HUDEP-2 (cell line): ENCODE measurements around the gene IFT20.

Source experiments
- DNase-seq, 76 experiments: peaks; one replicate each; lab custom pipeline; 2025; ENCODE audit not compliant: unreplicated experiment in 76 of 76; lab: John Stamatoyannopoulos, UW

IFT20 gene

DNA sequence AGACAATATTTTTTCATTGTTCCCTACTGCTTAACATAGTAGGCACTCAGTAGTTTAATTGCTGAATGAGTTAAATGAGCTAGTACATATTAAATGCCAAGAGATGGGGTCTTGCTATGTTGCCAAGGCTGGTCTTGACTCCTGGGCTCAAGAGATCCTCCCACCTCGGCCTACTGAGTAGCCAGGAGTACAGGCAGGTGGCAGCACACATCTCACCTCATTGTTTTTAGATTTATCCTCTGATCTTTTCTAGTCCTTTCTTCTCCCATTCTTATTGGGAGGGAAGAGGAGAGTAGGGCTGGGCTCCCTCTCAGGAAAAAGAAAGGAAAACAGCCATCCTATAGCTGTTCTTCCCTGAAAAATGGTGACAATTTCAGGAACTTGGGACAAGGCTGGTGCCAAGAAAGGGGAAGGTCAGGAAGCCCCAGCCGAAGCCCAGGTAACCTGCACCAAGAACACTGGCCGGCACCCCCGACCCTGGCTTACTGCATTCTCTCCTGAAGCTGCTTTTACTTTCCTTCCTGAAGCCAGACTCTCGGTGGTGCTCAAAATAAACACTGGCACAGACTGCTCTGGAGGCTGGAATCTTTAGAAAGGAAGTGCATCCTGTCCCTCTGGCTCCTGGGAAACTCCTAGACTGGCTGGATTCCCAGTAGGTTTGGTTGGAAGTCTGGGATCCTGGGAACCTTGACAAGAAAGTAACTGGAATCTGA lies 2.9 kb upstream of the IFT20 start:
- no peak for DNase-seq

DNA sequence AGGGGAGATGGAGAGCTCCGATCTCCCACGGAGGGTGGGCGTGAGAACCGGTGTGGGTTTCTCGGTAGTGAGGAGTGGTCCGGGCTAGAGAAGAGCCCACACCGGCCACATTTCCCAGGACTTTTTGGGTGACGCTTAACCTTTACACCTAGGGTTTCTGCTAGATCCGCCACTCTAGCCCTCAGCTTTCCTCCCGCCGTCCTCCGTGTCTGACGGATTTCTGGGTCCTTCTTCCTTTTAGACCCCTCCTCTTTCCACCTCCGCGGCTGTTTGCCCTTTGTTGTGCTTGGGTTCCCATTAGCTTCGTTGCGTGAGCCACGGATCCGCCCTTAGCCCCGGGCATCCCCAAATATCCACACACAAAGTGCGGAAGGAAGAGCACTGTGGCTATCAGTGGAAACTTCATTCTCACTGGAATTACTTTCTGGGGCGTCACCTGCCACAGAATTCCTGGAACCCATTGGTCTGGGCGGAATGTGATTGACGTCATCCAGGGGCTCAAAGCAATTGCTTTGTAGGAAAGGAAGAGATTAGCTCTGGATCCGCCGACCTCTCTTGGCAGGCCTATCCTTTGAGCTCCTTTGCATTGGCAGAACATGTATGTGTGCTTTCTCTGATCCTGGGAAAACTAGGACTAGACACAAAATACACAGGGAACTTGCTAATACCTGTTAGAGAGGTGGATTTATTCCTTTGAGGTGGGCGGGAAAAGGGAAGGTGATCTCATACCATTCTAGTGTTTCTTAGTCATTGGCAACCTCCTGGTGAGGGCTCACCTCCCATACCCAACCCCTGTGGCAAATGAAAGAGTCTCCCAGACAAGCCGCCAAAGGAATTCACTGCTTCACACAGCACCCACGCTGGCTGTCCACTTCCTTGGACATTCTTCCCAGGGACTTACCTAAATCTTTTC lies 943 bp upstream of the IFT20 start:
- peak in 16 of 76 experiments; percentile 2 to 31 (median 13) for DNase-seq

DNA sequence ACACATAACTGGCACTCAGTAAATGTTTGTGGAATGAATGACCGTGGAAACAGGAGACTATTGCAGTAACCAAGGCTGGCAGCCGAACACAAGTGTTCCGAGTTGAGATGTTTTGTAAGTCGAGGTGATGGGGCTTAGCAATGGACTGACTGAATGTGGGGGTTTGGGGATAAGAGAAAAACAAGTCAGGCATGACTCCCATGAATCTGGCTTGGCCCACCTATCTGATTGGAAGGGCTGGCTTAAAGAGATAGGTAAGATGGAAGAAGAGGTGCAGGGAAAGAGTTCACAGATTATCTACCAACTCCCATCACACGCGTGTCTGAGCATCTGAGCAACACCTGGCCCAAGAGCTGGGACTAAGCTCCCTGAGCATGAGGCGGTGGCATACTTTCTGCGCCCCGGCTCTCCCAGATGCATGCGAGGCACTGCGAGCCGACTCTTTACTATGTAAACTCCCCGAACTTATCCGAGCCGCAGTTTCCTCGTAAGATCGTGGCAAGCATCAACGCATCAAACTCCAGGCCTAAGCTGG lies 539 bp downstream of the IFT20 start:
- no peak for DNase-seq

DNA sequence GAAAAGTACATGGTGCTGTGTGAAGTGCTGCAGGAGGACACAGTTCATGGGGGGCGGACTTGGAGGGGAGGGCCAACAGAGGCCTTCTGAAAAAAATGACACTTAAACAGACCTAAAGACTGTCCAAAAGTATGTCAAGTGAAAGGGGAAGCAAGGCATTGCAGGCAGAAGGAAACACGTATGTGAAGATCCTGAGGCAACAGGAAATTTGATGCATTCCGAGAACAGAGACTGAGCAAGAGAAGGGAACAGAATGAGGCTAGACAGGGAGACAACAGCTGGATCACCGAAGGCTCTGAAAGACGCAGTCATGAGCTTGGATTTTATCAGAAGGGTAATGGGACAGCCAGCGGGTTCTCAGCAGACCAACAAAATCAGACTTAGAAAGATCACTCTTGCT lies 1.1 kb downstream of the IFT20 start:
- no peak for DNase-seq

DNA sequence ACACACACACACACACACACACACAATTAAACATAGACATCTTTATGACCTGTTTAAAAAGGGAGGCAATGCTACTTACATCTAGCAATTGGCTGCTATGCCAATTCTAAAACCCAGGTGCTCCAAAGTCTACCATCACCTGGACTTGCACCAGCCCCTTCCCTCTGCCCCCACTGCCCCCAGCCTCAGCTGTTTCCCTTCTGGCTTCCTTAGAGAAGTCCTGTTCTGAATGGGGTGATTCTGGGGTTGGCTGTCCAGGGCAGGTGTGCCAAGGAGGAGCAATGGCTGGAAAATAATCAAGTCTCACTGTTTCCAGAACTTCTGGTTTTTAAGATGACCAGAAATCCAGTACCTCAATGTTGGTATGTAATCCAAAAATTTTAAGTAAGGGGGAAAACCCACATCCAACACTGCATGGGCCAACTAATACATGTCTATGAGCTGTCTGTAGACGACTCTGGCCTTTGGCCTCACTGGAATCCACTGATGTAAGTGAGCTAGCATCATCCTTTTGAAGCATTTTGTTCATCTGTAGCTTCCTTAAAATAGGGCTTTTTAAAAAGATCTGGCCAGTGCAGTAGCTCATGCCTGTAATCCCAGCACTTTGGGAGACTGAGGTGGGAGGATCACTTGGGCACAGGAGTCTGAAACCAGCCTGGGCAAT lies 2.1 kb downstream of the IFT20 start:
- no peak for DNase-seq

DNA sequence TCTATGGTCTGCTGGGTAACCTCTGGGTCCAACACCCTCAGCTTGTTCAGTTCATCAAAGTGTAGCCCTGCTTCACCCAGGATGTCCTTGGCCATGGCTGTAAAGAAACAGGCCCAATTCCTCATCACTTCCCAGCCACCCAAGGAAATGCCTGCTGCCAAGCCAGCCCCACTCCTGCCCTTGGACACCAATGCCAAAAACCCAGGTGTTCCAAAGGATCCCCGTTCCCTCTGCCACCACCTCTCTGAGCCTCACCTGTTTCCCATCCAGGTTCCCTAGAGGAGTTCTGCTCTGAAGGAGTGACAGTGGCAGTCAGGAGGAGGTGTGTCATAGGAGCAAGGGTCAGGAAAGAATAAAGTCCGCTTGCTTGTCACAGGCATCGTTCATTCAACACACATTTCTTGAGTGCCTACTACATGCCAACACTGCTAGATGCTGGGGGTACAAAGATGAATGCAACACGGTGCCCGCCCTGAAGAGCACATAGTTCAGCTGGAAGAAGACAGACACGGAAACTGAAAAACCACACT lies 3.3 kb downstream of the IFT20 start:
- DNase-seq = no peak

DNA sequence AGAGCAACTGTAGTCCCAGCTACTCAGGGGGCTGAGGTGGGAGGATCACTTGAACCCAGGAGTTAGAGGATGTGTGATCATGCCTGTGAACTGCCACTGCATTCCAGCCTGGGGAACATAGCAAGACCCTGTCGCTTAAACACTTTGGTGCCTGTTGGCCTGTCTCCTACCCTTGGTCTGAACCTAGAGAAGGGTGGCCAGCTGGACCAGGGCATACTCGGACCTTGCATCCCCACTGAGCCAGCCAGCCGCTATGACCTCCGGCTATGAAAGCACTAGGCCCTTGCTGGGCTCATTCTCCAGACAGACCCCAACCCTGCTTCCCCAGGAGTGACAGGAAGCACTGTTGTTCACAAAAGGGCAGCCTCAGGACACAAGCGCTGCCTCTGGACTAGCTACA lies 4.6 kb downstream of the IFT20 start:
- no peak for DNase-seq

DNA sequence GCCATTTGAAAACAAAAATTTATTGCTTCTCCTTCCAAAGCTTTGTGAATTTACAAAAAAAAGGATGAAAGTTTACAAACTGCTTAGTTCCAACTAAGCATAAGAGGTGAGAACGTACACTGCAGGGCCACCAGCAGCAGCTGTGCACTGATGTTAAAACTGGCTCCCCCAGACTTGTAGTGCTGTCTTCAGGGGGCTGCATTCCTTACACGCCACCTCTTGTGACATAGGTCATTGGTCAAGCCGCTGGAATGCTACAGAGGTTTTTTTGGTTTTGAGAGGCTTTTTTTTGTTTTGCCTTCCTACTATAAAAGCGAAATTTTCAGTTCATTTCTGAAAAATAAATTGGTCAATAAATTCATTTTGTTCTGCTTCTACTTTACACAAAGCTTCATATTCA lies 6.9 kb downstream of the IFT20 start:
- DNase-seq = no peak

DNA sequence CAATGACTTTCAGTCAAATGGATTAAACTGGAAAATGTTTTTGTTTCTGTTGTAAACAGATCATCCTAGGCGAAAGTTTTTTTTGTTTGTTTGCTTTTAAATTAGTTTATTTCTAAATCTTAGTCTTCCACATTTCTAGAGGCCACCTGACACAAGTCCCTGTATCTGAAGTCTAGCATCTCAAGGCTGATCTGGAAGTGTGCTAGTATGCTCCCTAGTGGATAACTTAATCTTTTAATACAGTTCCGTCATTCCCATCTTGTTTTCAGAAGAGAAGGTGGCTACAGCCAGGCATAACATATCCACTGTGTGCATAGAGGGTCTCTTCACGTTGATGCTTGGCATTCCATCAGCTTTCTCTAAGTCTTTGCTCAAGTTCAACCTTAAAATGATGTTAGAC lies 7.6 kb downstream of the IFT20 start:
- DNase-seq = no peak

DNA sequence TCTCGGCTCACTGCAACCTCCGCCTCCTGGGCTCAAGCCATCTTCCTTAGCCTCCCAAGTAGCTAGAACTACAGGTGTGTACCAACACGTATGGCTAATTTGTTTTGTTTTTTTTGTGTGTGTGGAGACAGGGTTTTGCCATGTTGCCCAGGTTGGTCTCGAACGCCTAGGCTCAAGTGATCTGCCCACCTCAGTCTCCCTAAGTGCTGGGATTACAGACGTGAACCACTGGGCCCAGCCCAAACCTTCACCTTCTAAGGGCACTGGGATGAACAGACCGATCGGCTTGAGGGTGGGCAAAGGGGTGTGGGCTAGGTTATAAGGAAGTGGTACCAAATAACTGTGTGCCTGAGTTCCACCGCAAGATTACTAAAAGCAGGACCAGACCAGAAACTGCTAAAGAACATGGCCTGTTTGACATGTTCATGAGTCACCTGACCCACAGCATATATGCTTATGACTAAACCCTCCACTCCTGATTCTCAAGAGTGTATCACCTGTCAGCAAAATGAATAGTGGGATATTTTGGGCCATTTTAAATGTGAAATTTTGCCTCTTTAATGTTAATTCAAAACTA lies 8.2 kb downstream of the IFT20 start:
- DNase-seq = no peak

DNA sequence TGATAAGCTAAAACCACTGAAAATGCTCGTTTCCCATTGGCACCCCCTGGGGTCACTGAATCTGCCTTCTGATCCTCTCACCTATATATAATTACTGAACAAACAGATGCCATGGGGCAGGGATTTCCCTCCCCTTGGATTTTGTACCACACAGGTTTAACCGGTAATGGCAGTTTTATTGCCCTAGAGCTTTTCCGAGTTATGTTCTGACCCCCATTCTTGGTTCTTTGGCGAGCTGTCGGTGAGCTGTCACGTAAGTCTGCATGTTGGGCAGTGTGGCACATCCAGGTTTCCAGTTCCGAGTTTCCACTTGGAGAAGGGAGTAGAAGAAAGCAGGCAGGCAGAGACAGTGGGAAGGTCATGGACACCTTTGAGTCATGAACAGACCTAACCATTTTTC lies 9.2 kb downstream of the IFT20 start:
- no peak for DNase-seq

DNA sequence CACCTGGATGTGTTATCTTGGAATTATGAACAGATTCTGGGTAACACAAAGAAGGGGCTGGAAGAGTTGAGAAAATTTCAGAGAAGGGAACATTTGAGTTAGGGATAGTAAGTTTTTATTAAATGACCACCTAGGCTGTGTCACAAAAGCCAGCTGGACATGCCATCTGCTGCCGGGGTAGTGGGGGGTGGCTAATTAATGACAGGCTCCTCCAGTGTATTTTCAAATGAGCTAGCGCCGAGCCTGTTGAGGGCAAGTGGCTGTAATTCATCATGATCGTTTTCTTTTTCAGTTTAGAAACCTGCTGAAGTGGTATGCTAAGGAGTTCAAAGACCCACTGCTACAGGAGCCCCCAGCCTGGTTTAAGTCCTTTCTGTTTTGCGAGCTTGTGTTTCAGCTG lies 10.1 kb downstream of the IFT20 start:
- DNase-seq = no peak

DNA sequence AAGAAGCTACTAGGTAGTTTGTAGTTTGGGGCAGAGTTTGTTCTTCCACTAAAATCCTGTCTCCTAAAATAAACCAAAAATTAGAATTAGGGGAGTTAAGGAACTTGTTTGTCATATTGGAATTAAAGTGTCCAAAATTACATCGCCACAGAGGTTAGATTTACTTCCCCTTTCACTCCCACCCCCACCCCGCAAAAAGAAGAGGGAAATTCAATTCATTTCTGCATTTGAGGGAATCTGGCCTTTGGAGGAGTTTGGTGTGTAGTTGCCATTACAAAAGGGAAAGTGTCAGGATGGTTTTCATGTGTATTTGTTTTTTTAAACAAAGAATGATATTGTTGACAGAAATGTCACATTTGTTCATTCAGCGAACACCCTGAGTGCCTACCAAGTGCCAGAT lies 10.5 kb downstream of the IFT20 start:
- no peak for DNase-seq

DNA sequence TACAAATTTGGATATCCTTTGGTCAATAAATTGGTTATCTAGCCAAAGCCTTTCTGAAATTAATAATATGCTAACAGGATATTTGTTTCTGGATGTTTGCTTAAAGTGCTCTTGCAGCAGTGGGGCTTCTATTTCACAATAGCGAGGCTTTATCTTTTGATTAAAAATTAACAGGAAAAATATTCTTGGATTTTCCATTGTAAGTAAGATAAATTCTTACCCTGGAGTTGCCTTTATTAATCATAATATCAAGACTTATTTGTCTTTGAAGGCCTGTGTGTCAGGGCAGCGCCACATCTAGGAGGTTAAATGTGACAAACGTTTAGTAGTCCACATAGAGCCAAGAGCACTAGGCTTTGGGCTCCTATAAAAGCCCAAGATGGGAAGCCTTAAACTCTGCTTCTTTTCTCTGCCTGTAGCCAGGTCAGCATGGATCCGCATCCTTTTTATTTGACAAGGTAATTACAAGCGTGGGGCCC lies 11.0 kb downstream of the IFT20 start:
- DNase-seq = no peak

DNA sequence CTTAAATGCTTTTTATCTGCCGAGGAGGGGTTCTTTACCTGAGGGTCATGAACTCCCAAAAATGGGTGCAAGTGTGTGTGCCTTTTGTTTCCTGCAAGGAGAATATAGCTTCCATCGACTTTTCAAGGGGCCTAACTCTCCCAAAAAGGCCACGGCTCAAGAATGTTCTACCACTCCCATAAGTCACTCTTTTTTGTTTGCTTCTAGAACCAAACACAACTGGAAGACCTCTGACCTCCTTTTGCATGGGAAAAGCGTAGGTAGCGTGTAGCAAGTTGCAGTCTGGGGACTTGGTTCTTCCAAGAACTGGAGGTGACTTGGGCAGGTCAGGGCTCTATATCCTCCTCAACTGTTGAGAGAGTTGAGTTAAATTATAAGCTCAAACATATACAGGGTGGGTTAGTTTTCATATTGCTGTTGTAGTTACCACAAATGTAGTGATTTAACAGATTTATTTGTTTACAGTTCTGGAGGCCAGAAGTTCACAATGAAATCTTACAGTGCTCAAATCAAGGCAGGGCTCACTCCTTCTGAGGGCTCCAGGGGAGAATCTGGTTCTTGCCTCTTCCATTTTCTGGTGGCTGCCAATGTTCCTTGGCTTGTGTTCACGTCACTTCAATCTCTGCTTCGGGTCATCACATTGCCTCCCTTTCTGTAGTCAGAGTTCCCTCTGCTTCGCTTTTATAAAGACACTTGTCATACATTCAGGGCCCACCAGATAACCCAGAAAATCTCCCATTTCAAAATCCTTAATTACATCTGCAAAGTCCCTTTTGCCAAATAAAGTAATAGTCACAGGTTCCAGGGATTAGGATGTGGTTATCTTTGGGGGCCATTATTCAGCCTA lies 14.8 kb downstream of the IFT20 start:
- DNase-seq = peak in 1 of 76 experiments; percentile 7

DNA sequence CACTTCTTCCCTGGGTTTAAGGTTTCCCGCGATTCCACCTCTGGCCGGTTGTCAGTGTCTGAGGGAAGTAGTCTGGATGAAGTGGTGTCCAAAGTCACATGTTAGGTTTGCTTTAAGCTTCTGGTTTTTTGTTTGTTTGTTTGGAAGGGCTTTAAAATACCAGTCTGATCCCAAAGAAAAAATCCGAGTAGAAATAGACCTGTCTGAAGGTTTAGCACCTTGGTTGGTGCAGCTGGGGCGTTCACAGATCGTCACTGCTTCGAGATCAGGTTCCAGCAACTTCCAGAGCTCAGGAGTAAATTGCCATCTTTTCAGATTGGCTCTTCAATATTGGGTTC lies 15.7 kb downstream of the IFT20 start:
- no peak for DNase-seq

DNA sequence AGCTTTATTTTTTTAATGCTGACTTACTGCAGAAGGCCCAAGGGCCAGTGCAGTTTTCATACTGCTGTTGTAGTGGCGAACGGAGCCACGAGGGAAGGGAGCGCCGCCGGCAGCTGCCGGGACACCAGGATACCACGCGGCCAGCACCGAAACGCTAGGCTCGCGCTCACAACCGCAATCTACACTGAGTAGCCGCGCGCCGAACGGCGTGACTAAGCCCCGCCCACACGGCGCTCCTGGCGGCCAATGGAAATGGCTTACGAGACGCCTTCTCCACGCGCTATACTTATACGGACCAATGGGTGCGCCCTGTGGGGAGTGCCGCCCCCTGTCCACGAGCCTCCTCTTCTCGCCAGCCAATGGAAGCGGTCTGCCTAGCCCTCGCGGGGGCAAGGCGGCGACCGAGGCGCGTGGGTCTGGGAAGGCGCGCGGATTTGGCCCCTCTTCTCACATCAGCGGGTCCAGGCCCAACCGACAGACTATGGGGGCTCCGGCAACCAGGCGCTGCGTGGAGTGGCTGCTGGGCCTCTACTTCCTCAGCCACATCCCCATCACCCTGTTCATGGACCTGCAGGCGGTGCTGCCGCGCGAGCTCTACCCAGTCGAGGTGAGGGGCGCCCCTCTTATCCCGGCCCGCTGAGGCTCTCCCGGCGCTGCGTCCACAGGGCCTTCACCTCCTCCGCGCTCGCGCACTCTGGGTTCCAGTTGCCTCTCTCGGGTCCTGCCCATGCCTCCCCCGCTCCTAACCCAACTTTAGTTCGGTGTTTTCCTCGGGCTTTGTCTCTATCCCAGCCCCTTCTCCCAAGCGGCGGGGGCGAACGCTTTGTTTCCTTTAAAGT lies 16.3 kb downstream of the IFT20 start, which contains the start of gene TMEM97:
TMEM97 (plus strand) TSS at position 442 of the 839 bp plus-strand sequence; CDS start at position 482, 40 bp downstream.
- DNase-seq = peak; percentile 67 to 98 (median 94)

DNA sequence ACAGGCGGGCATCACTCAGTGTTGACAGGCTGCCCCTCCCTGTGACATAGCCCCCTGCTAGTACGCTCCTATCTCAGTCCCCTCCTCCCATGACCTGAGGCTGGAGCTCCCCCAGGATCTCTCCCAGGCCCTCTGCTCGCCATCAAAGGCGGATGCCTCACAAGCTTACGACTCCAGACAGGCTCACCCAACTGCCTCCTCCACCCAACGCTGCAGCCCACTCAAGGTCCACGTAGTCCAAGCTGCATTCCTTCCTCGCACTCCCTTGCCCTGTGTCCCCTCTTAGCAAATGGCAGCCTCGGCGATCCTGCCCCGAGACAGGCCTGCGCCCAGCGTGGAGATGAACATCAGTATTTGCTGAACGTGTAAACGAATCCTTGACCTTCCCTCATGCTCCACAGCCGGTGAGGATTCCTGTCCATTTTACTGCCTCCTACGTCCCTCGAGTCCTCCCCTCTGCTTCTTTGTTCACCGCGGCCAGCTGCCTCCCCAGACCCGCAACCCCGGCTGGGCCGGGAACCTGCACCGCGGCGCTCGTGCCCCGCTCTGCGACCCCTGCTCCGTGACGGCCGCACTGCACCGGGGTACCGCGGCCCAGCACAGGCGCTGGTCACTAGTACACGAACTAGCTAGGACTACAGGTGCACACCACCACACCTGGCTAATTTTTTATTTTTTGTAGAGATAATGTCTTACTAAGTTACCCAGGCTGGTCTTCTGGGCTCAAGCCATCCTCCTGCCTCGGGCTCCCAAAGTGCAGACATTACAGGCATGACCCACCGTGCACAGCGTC lies 17.1 kb downstream of the IFT20 start:
- DNase-seq = peak in 24 of 76 experiments; percentile 4 to 82 (median 26)
